WTC11 (cell line): ENCODE measurements around the gene HDHD5. TPM values are rescaled to one million over a fixed set of nuclear protein-coding genes. Genes with fewer than 3 reads are reported as not detected.

Source experiments
- ATAC-seq: fragments of 200-7000 bp; cut with Tn5 transposase; 2 replicates; pipeline ENCODE4 v1.10.0; 2021; ENCODE audit warnings: mild to moderate bottlenecking, moderate library complexity
- CTCF ChIA-PET: fragments of 300-600 bp; sonication (Branson Sonifier 250); formaldehyde crosslinking; loops from one replicate; lab custom pipeline; 2021; ENCODE audit warnings: antibody characterized with exemption; lab: Charles Lee
- POLR2A ChIA-PET: fragments of 350-600 bp; sonication (Branson Sonifier 250); formaldehyde crosslinking; loops from one replicate; lab custom pipeline; 2021; ENCODE audit warnings: antibody characterized with exemption; lab: Charles Lee
- DNase-seq: peaks from one replicate; pipeline ENCODE4 v3.0.0; 2021; ENCODE audit warnings: low spot score
- H3K27ac Mint-ChIP-seq: 2 replicates; pipeline ENCODE4 v1.8.0; 2021; ENCODE audit warnings: mixed read lengths
- H3K27me3 Mint-ChIP-seq: 2 replicates; pipeline ENCODE4 v1.8.0; 2021; ENCODE audit warnings: low read depth, mild to moderate bottlenecking, moderate library complexity, mixed read lengths
- H3K36me3 Mint-ChIP-seq: 2 replicates; pipeline ENCODE4 v1.8.0; 2021; ENCODE audit warnings: mixed read lengths
- H3K4me1 Mint-ChIP-seq: 2 replicates; pipeline ENCODE4 v1.8.0; 2022; ENCODE audit warnings: mixed read lengths
- H3K4me3 Mint-ChIP-seq: 2 replicates; pipeline ENCODE4 v1.8.0; 2021; ENCODE audit warnings: mild to moderate bottlenecking, moderate library complexity, mixed read lengths
- H3K9me3 Mint-ChIP-seq: 2 replicates; pipeline ENCODE4 v1.8.0; 2021; ENCODE audit warnings: mixed read lengths
- ATF1 ChIP-seq: sonication (generic); formaldehyde crosslinking; IDR thresholded peaks from 2 replicates; pipeline ENCODE4 v1.8.1; 2023; ENCODE audit warnings: mild to moderate bottlenecking, moderate library complexity, missing genetic modification reagents
- ELF4 ChIP-seq: sonication (generic); formaldehyde crosslinking; IDR thresholded peaks from 2 replicates; pipeline ENCODE4 v1.8.1; 2022; ENCODE audit warnings: low read depth, mild to moderate bottlenecking, moderate library complexity, missing genetic modification reagents
- EMX1 ChIP-seq: fragments of 250-450 bp; sonication (Bioruptor Pico); IDR thresholded peaks from 2 replicates; pipeline ENCODE4 v1.8.0; 2021; ENCODE audit warnings: mild to moderate bottlenecking
- ETV6 ChIP-seq: sonication (generic); formaldehyde crosslinking; IDR thresholded peaks from 2 replicates; pipeline ENCODE4 v1.8.1; 2022; ENCODE audit warnings: mild to moderate bottlenecking, missing genetic modification reagents
- FOXP4 ChIP-seq: sonication (generic); formaldehyde crosslinking; IDR thresholded peaks from 2 replicates; pipeline ENCODE4 v1.8.0; 2022; ENCODE audit warnings: mild to moderate bottlenecking, missing genetic modification reagents
- GRHL2 ChIP-seq: fragments of 250-450 bp; sonication (Bioruptor Pico); IDR thresholded peaks from 2 replicates; pipeline ENCODE4 v1.8.0; 2022; ENCODE audit warnings: mild to moderate bottlenecking, moderate library complexity; ENCODE audit not compliant: insufficient replicate concordance, severe bottlenecking
- HMGXB4 ChIP-seq: sonication (generic); formaldehyde crosslinking; IDR thresholded peaks from 2 replicates; pipeline ENCODE4 v1.8.1; 2023; ENCODE audit warnings: mild to moderate bottlenecking, moderate library complexity, missing genetic modification reagents
- JUN ChIP-seq: sonication (generic); formaldehyde crosslinking; IDR thresholded peaks from 2 replicates; pipeline ENCODE4 v1.8.0; 2023; ENCODE audit warnings: mild to moderate bottlenecking, missing genetic modification reagents
- MXD4 ChIP-seq: fragments of 250-450 bp; sonication (Bioruptor Pico); IDR thresholded peaks from 2 replicates; pipeline ENCODE4 v1.8.0; 2021; ENCODE audit warnings: mild to moderate bottlenecking, moderate library complexity, borderline replicate concordance
- NFYB ChIP-seq: sonication (generic); formaldehyde crosslinking; conservative IDR thresholded peaks from 2 replicates; pipeline ENCODE4 v1.8.0; 2022; ENCODE audit warnings: low read depth, missing genetic modification reagents
- NR2C2 ChIP-seq: sonication (generic); formaldehyde crosslinking; IDR thresholded peaks from 2 replicates; pipeline ENCODE4 v1.8.0; 2022; ENCODE audit warnings: mild to moderate bottlenecking, missing genetic modification reagents
- NR3C1 ChIP-seq: sonication (generic); formaldehyde crosslinking; conservative IDR thresholded peaks from 2 replicates; pipeline ENCODE4 v1.8.1; 2023; ENCODE audit warnings: low read depth, mild to moderate bottlenecking, missing genetic modification reagents
- SP1 ChIP-seq: sonication (generic); formaldehyde crosslinking; conservative IDR thresholded peaks from 2 replicates; pipeline ENCODE4 v1.8.1; 2022; ENCODE audit warnings: missing genetic modification reagents
- TEAD1 ChIP-seq: sonication (generic); formaldehyde crosslinking; IDR thresholded peaks from 2 replicates; pipeline ENCODE4 v1.8.0; 2022; ENCODE audit warnings: mild to moderate bottlenecking, missing genetic modification reagents
- TEAD4 ChIP-seq: sonication (generic); formaldehyde crosslinking; IDR thresholded peaks from 2 replicates; pipeline ENCODE4 v1.8.0; 2022; ENCODE audit warnings: mild to moderate bottlenecking, missing genetic modification reagents
- ZBTB43 ChIP-seq: sonication (generic); formaldehyde crosslinking; IDR thresholded peaks from 2 replicates; pipeline ENCODE4 v1.8.1; 2023; ENCODE audit warnings: mild to moderate bottlenecking, missing genetic modification reagents
- ZNF281 ChIP-seq: sonication (generic); formaldehyde crosslinking; IDR thresholded peaks from 2 replicates; pipeline ENCODE4 v1.8.0; 2023; ENCODE audit warnings: mild to moderate bottlenecking, missing genetic modification reagents
- ZNF396 ChIP-seq: fragments of 250-450 bp; sonication (Bioruptor Pico); IDR thresholded peaks from 2 replicates; pipeline ENCODE4 v1.8.0; 2021; ENCODE audit warnings: mild to moderate bottlenecking, moderate library complexity, borderline replicate concordance
- ZNF423 ChIP-seq: fragments of 250-450 bp; sonication (Bioruptor Pico); IDR thresholded peaks from 2 replicates; pipeline ENCODE4 v2.1.2; 2022; ENCODE audit warnings: mild to moderate bottlenecking, moderate library complexity
- ZNF425 ChIP-seq: fragments of 250-450 bp; sonication (Bioruptor Pico); conservative IDR thresholded peaks from 2 replicates; pipeline ENCODE4 v1.9.0; 2021; ENCODE audit warnings: mild to moderate bottlenecking
- total RNA-seq: library from RNA; stranded (reverse); gene quantifications from 3 replicates; pipeline ENCODE4 v1.2.3, GENCODE V29; 2021

HDHD5 gene
- total RNA-seq, 1 experiment from 2014 or later = 84.0 TPM

- TF ChIP-seq ZNF281 (CRISPR knock-in tag) (no peak), HMGXB4 (CRISPR knock-in tag) (0 out of 2 replicates have a peak, but pooled peaks have one; percentile 31), MXD4 (CRISPR knock-in tag) (no peak), EMX1 (CRISPR knock-in tag) (no peak), FOXP4 (CRISPR knock-in tag) (peak; percentile 96), ETV6 (CRISPR knock-in tag) (peak; percentile 74; the same call in 1 of the 2 replicates), ELF4 (CRISPR knock-in tag) (no peak), TEAD4 (peak; percentile 57; the same call in 1 of the 2 replicates), ATF1 (CRISPR knock-in tag) (no peak), ZBTB43 (CRISPR knock-in tag) (0 out of 2 replicates have a peak, but pooled peaks have one; percentile 70), JUN (CRISPR knock-in tag) (peak; percentile 89; the same call in 1 of the 2 replicates)
Observed at GRCh38 chr22:17119481-17120202, 39.4 kb downstream of the HDHD5 start (continued).

- Mint-ChIP-seq H3K4me1 (peaks cover 25% of the 10 kb centered on the region), H3K9me3 (no peaks in the 10 kb centered on the region)
- TF ChIP-seq GRHL2 (CRISPR knock-in tag) = no peak
- TF ChIP-seq ZNF281 (CRISPR knock-in tag) = no peak
- no peak for TF ChIP-seq NR3C1 (CRISPR knock-in tag)
- no peak for TF ChIP-seq FOXP4 (CRISPR knock-in tag)
- no peak for TF ChIP-seq SP1
- TF ChIP-seq ELF4 (CRISPR knock-in tag) = no peak
- TF ChIP-seq TEAD1 (CRISPR knock-in tag) = no peak
- no peak for TF ChIP-seq NR2C2
- TF ChIP-seq ZNF423 = no peak
- TF ChIP-seq ZNF396 (CRISPR knock-in tag) = no peak
- TF ChIP-seq ZNF425 = no peak
- TF ChIP-seq NFYB (CRISPR knock-in tag) = no peak
Observed at GRCh38 chr22:17118342-17118741, 40.7 kb downstream of the HDHD5 start.

More at GRCh38 chr22:17118342-17118741, 40.7 kb downstream of the HDHD5 start:
- Mint-ChIP-seq H3K4me3 (no peak overlapping the region), H3K27ac (no peak overlapping the region), H3K36me3 (no peaks in the 10 kb centered on the region), H3K27me3 (peaks cover 3% of the 10 kb centered on the region; the same call in 1 of the 2 replicates)
- ChIA-PET CTCF (interaction anchor here (2.0 to 2.5 kb wide), 3 partner anchors 47 to 60 kb away, joined by 6 to 13 read pairs (median 9); no protein-coding TSS in a partner anchor), POLR2A (interaction anchor here (0.6 kb wide), 1 partner anchor 13 kb away, joined by 3 read pairs; no protein-coding TSS in a partner anchor)
- DNase-seq (no peak), ATAC-seq (no peak)
